ENCODE measurements around the gene TNFSF15.

Gene TNFSF15

GRCh38 chr9:114756920-114757319, 48.9 kb downstream of the TNFSF15 start:
- ATAC-seq: no peak
- TF ChIP-seq CREB5 (CRISPR knock-in tag; IDR thresholded peaks at IDR 0.05; ENCODE audit: low read depth) (no peak), CSDC2 (CRISPR knock-in tag; IDR thresholded peaks at IDR 0.05) (no peak), ISL1 (CRISPR knock-in tag; IDR thresholded peaks at IDR 0.05) (no peak), GLIS3 (CRISPR knock-in tag; IDR thresholded peaks at IDR 0.05) (no peak)

- TF ChIP-seq PATZ1 (CRISPR knock-in tag; IDR thresholded peaks at IDR 0.05; ENCODE audit: borderline replicate concordance) (no peak), ZC3H10 (CRISPR knock-in tag; IDR thresholded peaks at IDR 0.05) (no peak), ISL1 (CRISPR knock-in tag; IDR thresholded peaks at IDR 0.05) (no peak), SNAI2 (CRISPR knock-in tag; IDR thresholded peaks at IDR 0.05) (no peak), TSHZ2 (CRISPR knock-in tag; IDR thresholded peaks at IDR 0.05) (no peak), RARB (CRISPR knock-in tag; IDR thresholded peaks at IDR 0.05) (no peak), GLIS3 (CRISPR knock-in tag; IDR thresholded peaks at IDR 0.05) (no peak), ZNF565 (CRISPR knock-in tag; conservative IDR thresholded peaks at IDR 0.05; ENCODE audit: low read depth) (no peak), BACH2 (CRISPR knock-in tag; IDR thresholded peaks at IDR 0.05; ENCODE audit: borderline replicate concordance) (no peak), TOX (CRISPR knock-in tag; IDR thresholded peaks at IDR 0.05; ENCODE audit: borderline replicate concordance) (no peak), TCF4 (CRISPR knock-in tag; IDR thresholded peaks at IDR 0.05; ENCODE audit: borderline replicate concordance) (no peak)
- ATAC-seq: no peak
Observed at GRCh38 chr9:114754581-114754980, 51.3 kb downstream of the TNFSF15 start.

GRCh38 chr9:114746591-114747346, 59.1 kb downstream of the TNFSF15 start:
- ATAC-seq: peak; percentile 71

GRCh38 chr9:114745879-114746550, 59.8 kb downstream of the TNFSF15 start:
- no peak for ATAC-seq
- TF ChIP-seq ZNF70 (CRISPR knock-in tag; IDR thresholded peaks at IDR 0.05) (no peak), OSR1 (CRISPR knock-in tag; IDR thresholded peaks at IDR 0.05) (no peak), SNAI2 (CRISPR knock-in tag; IDR thresholded peaks at IDR 0.05) (no peak), PPARA (CRISPR knock-in tag; IDR thresholded peaks at IDR 0.05; ENCODE audit: borderline replicate concordance) (no peak), ZNF565 (CRISPR knock-in tag; conservative IDR thresholded peaks at IDR 0.05; ENCODE audit: low read depth) (no peak), ZNF8 (CRISPR knock-in tag; IDR thresholded peaks at IDR 0.05) (no peak), ZFP3 (CRISPR knock-in tag; IDR thresholded peaks at IDR 0.05) (no peak), TSHZ2 (CRISPR knock-in tag; IDR thresholded peaks at IDR 0.05) (no peak), TOX (CRISPR knock-in tag; IDR thresholded peaks at IDR 0.05; ENCODE audit: borderline replicate concordance) (no peak), ZFP30 (CRISPR knock-in tag; IDR thresholded peaks at IDR 0.05) (no peak), TCF4 (CRISPR knock-in tag; IDR thresholded peaks at IDR 0.05; ENCODE audit: borderline replicate concordance) (no peak), ESRRG (CRISPR knock-in tag; IDR thresholded peaks at IDR 0.05) (no peak), ZC3H10 (CRISPR knock-in tag; IDR thresholded peaks at IDR 0.05) (no peak), POU6F1 (CRISPR knock-in tag; IDR thresholded peaks at IDR 0.05; ENCODE audit: borderline replicate concordance, low read depth) (no peak), CREB5 (CRISPR knock-in tag; IDR thresholded peaks at IDR 0.05; ENCODE audit: low read depth) (no peak), CSDC2 (CRISPR knock-in tag; IDR thresholded peaks at IDR 0.05) (no peak), RARB (CRISPR knock-in tag; IDR thresholded peaks at IDR 0.05) (no peak)

More at GRCh38 chr9:114746591-114747346, 59.1 kb downstream of the TNFSF15 start:
- TF ChIP-seq TCF4 (CRISPR knock-in tag; IDR thresholded peaks at IDR 0.05; ENCODE audit: borderline replicate concordance): no peak
- no peak for TF ChIP-seq SNAI2 (CRISPR knock-in tag; IDR thresholded peaks at IDR 0.05)
- no peak for TF ChIP-seq BACH2 (CRISPR knock-in tag; IDR thresholded peaks at IDR 0.05; ENCODE audit: borderline replicate concordance)
- no peak for TF ChIP-seq TOX (CRISPR knock-in tag; IDR thresholded peaks at IDR 0.05; ENCODE audit: borderline replicate concordance)

All from SK-N-SH treated with all-trans-retinoic acid at 6 μM for 48 hours (cell line).